ENCODE data around the gene CARD6.
A peak's percentile ranks its signal among the peaks of the same experiment; 100 is the strongest.
"Not testable (repeated sequence)": the region's sequence is repeated elsewhere in the genome, so short reads cannot be mapped to it uniquely, and the experiment has no call there.

Gene CARD6

GRCh38 chr5:40873286-40873880 lies 32.2 kb downstream of the CARD6 start:
- CTCF ChIA-PET, result interaction anchor here (0.6 kb wide), 2 partner anchors 73 to 1181 kb away, joined by 3 read pairs; no protein-coding TSS in a partner anchor
- TF ChIP-seq ARNT (IDR thresholded peaks at IDR 0.05), result no peak
- TF ChIP-seq CTBP1 (IDR thresholded peaks at IDR 0.05; ENCODE audit: borderline replicate concordance), result no peak
- no peak for TF ChIP-seq HDGF (IDR thresholded peaks at IDR 0.05; ENCODE audit: borderline replicate concordance)
- POLR2A ChIA-PET, result no interaction called here
- no peak for DNase-seq (ENCODE audit: extremely low spot score)

GRCh38 chr5:40875958-40876357 lies 34.8 kb downstream of the CARD6 start:
- TF ChIP-seq ARNT (IDR thresholded peaks at IDR 0.05) (no peak), LEF1 (IDR thresholded peaks at IDR 0.05; ENCODE audit: borderline replicate concordance) (no peak), FOXA1 (IDR thresholded peaks at IDR 0.05) (no peak), FOXM1 (IDR thresholded peaks at IDR 0.05; ENCODE audit: borderline replicate concordance) (no peak), L3MBTL2 (conservative IDR thresholded peaks at IDR 0.05) (no peak)
- POLR2A ChIA-PET, result no interaction called here
- DNase-seq (ENCODE audit: extremely low spot score), result no peak
- CTCF ChIA-PET, result no interaction called here

GRCh38 chr5:40877371-40877988 lies 36.3 kb downstream of the CARD6 start:
- CTCF ChIA-PET, result no interaction called here

GRCh38 chr5:40879163-40879942 lies 38.2 kb downstream of the CARD6 start:
- no peak for TF ChIP-seq L3MBTL2 (conservative IDR thresholded peaks at IDR 0.05)
- TF ChIP-seq SUZ12 (IDR thresholded peaks at IDR 0.05), result no peak
- TF ChIP-seq TARDBP (IDR thresholded peaks at IDR 0.05), result no peak
- no peak for TF ChIP-seq PKNOX1 (IDR thresholded peaks at IDR 0.05)
- TF ChIP-seq ELF4 (IDR thresholded peaks at IDR 0.05), result no peak
- TF ChIP-seq ZNF384 (IDR thresholded peaks at IDR 0.05), result no peak
- ChIA-PET POLR2A (no interaction called here), CTCF (interaction anchor here (0.6 to 1.0 kb wide), 4 partner anchors 21 to 1136 kb away, joined by 3 to 7 read pairs (median 3); partner anchors contain the start of gene CARD6)
- peak; percentile 20 for DNase-seq (ENCODE audit: extremely low spot score)

More at GRCh38 chr5:40877371-40877988, 36.3 kb downstream of the CARD6 start:
- POLR2A ChIA-PET, result no interaction called here
- no peak for TF ChIP-seq FOXK2 (IDR thresholded peaks at IDR 0.05)
- no peak for TF ChIP-seq ELF4 (IDR thresholded peaks at IDR 0.05)
- TF ChIP-seq L3MBTL2 (conservative IDR thresholded peaks at IDR 0.05), result no peak
- TF ChIP-seq ZNF384 (IDR thresholded peaks at IDR 0.05), result no peak
- no peak for TF ChIP-seq SUZ12 (IDR thresholded peaks at IDR 0.05)
- no peak for TF ChIP-seq SP1 (IDR thresholded peaks at IDR 0.05)
- TF ChIP-seq LEF1 (IDR thresholded peaks at IDR 0.05; ENCODE audit: borderline replicate concordance), result no peak
- no peak for TF ChIP-seq CTBP1 (IDR thresholded peaks at IDR 0.05; ENCODE audit: borderline replicate concordance)
- TF ChIP-seq HDGF (IDR thresholded peaks at IDR 0.05; ENCODE audit: borderline replicate concordance), result no peak
- TF ChIP-seq BHLHE40 (IDR thresholded peaks at IDR 0.05; ENCODE audit: borderline replicate concordance), result no peak
- TF ChIP-seq FOXM1 (IDR thresholded peaks at IDR 0.05; ENCODE audit: borderline replicate concordance), result no peak
- no peak for TF ChIP-seq TARDBP (IDR thresholded peaks at IDR 0.05)
- no peak for TF ChIP-seq NFRKB (IDR thresholded peaks at IDR 0.05)
- TF ChIP-seq PKNOX1 (IDR thresholded peaks at IDR 0.05), result no peak
- DNase-seq (ENCODE audit: extremely low spot score), result no peak

GRCh38 chr5:40882291-40882690 lies 41.1 kb downstream of the CARD6 start:
- TF ChIP-seq HDGF (IDR thresholded peaks at IDR 0.05; ENCODE audit: borderline replicate concordance) (no peak), LEF1 (IDR thresholded peaks at IDR 0.05; ENCODE audit: borderline replicate concordance) (no peak), BHLHE40 (IDR thresholded peaks at IDR 0.05; ENCODE audit: borderline replicate concordance) (no peak), FOXK2 (IDR thresholded peaks at IDR 0.05) (no peak), ELF4 (IDR thresholded peaks at IDR 0.05) (no peak), SUZ12 (IDR thresholded peaks at IDR 0.05) (no peak), FOXM1 (IDR thresholded peaks at IDR 0.05; ENCODE audit: borderline replicate concordance) (no peak), L3MBTL2 (conservative IDR thresholded peaks at IDR 0.05) (no peak), TARDBP (IDR thresholded peaks at IDR 0.05) (no peak), FOXA1 (IDR thresholded peaks at IDR 0.05) (no peak), CTBP1 (IDR thresholded peaks at IDR 0.05; ENCODE audit: borderline replicate concordance) (no peak), PKNOX1 (IDR thresholded peaks at IDR 0.05) (no peak), NFRKB (IDR thresholded peaks at IDR 0.05) (no peak), ARNT (IDR thresholded peaks at IDR 0.05) (no peak), ZNF384 (IDR thresholded peaks at IDR 0.05) (no peak), SP1 (IDR thresholded peaks at IDR 0.05) (no peak)
- POLR2A ChIA-PET, result no interaction called here
- DNase-seq (ENCODE audit: extremely low spot score), result no peak
- CTCF ChIA-PET, result no interaction called here

GRCh38 chr5:40883051-40883450 lies 41.9 kb downstream of the CARD6 start:
- DNase-seq (ENCODE audit: extremely low spot score); POLR2A ChIA-PET; CTCF ChIA-PET: not testable (repeated sequence)

- CTCF ChIA-PET, result interaction anchor here (0.8 kb wide), 1 partner anchor 9 kb away, joined by 3 read pairs; no protein-coding TSS in a partner anchor
- DNase-seq (ENCODE audit: extremely low spot score); POLR2A ChIA-PET: not testable (repeated sequence)
These were observed 54.6 kb downstream of the CARD6 start for GRCh38 chr5:40895440-40896425.
